ENCODE data around the gene SIRPD.

The SIRPD gene

GRCh38 chr20:1484438-1485116, 72.9 kb downstream of the SIRPD start:
- no peak overlapping the region for H3K27ac ChIP-seq
- no peak for TF ChIP-seq CTCF (conservative IDR thresholded peaks at IDR 0.05)
